Suprapubic skin (tissue), 4 donors: Measurements from ENCODE around the gene KIRREL1.

Source experiments
- POLR2A ChIP-seq, 2 donors: fragments of 450-650 bp; IDR thresholded peaks; one replicate each; pipeline ENCODE4 v1.6.1; 2017; ENCODE audit warnings: antibody characterized with exemption in 2 of 2, mild to moderate bottlenecking in 2 of 2, moderate library complexity in 2 of 2
- POLR2AphosphoS5 ChIP-seq, 3 donors: sonication (generic); formaldehyde crosslinking; IDR thresholded peaks; one replicate each; pipeline ENCODE4 v1.6.1; 2017; ENCODE audit warnings: antibody characterized with exemption in 3 of 3
- TF ChIP-seq, protein P1 (sequence below), 2 donors: fragments of 200-600 bp in 1 of 2; fragments of 450-650 bp in 1 of 2; sonication (generic) in 1 of 2; IDR thresholded peaks; one replicate each; pipeline ENCODE4 v1.5.1; 2016 to 2019; ENCODE audit warnings: antibody characterized with exemption in 2 of 2, mild to moderate bottlenecking in 1 of 2, moderate library complexity in 1 of 2

DNA sequence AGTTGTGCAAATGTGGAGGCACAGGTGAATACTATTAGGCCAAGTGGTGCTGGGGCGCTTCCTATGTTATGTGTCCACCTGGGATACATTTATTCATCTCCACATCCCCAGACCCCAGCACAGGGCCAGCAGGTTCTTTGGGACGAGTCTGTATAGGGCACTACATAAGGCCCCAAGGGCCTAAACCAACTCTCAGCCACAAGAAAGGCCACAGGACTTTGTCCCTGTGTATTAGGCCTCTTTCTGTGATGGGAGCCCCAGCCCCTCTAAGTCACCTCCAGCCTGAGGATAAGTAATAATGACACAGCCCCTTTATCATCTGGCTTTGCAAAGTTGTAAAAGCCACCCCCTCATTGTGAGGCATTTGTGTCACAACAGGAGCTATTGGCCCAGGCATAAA, 108.0 kb downstream of the KIRREL1 start:
- TF ChIP-seq POLR2A (IDR thresholded peaks at IDR 0.05), result no peak
- TF ChIP-seq, protein P1, sequence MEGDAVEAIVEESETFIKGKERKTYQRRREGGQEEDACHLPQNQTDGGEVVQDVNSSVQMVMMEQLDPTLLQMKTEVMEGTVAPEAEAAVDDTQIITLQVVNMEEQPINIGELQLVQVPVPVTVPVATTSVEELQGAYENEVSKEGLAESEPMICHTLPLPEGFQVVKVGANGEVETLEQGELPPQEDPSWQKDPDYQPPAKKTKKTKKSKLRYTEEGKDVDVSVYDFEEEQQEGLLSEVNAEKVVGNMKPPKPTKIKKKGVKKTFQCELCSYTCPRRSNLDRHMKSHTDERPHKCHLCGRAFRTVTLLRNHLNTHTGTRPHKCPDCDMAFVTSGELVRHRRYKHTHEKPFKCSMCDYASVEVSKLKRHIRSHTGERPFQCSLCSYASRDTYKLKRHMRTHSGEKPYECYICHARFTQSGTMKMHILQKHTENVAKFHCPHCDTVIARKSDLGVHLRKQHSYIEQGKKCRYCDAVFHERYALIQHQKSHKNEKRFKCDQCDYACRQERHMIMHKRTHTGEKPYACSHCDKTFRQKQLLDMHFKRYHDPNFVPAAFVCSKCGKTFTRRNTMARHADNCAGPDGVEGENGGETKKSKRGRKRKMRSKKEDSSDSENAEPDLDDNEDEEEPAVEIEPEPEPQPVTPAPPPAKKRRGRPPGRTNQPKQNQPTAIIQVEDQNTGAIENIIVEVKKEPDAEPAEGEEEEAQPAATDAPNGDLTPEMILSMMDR (IDR thresholded peaks at IDR 0.05), result no peak
- no peak for TF ChIP-seq POLR2AphosphoS5 (IDR thresholded peaks at IDR 0.05)
